Parathyroid adenoma (tissue), 2 donors: ENCODE results near the gene UBTD1.

Source experiments
- H2AFZ ChIP-seq: fragments of 300-600 bp; sonication (generic); one replicate; pipeline ENCODE4 v1.7.0; 2017; ENCODE audit warnings: antibody characterized with exemption, mild to moderate bottlenecking
- H3K27ac ChIP-seq: fragments of 300-600 bp; sonication (generic); one replicate; pipeline ENCODE4 v1.7.0; 2017
- H3K27me3 ChIP-seq: fragments of 300-600 bp; sonication (generic); one replicate; pipeline ENCODE4 v1.7.0; 2017; ENCODE audit warnings: low read length; ENCODE audit not compliant: control insufficient read depth, insufficient read depth
- H3K36me3 ChIP-seq: fragments of 300-600 bp; sonication (generic); one replicate; pipeline ENCODE4 v1.7.0; 2017; ENCODE audit warnings: low read length; ENCODE audit not compliant: control insufficient read depth, insufficient read depth
- H3K4me1 ChIP-seq: fragments of 300-600 bp; sonication (generic); one replicate; pipeline ENCODE4 v1.7.0; 2017; ENCODE audit warnings: control low read depth
- H3K4me2 ChIP-seq: fragments of 300-600 bp; sonication (generic); one replicate; pipeline ENCODE4 v1.7.0; 2017; ENCODE audit warnings: low read length
- H3K4me3 ChIP-seq: fragments of 300-600 bp; sonication (generic); one replicate; pipeline ENCODE4 v1.7.0; 2017; ENCODE audit warnings: low read depth, low read length
- H3K79me2 ChIP-seq: fragments of 300-600 bp; sonication (generic); one replicate; pipeline ENCODE4 v1.7.0; 2017; ENCODE audit warnings: control low read depth
- H3K9ac ChIP-seq: fragments of 300-600 bp; sonication (generic); one replicate; pipeline ENCODE4 v1.7.0; 2017; ENCODE audit warnings: mild to moderate bottlenecking
- H3K9me3 ChIP-seq: fragments of 300-600 bp; sonication (generic); one replicate; pipeline ENCODE4 v1.7.0; 2017; ENCODE audit warnings: low read length; ENCODE audit not compliant: control insufficient read depth
- CTCF ChIP-seq: fragments of 300-600 bp; sonication (generic); IDR thresholded peaks from one replicate; pipeline ENCODE4 v1.7.0; 2017; ENCODE audit warnings: antibody characterized with exemption, mild to moderate bottlenecking
- donor health status: primary hyperparathyroidism.

Gene UBTD1

GRCh38 chr10:97570789-97571471 is 72.2 kb downstream of the UBTD1 start:
- H3K4me1 ChIP-seq = peaks cover 16% of the 10 kb centered on the region
- H3K36me3 ChIP-seq = no peaks in the 10 kb centered on the region
- no peak for TF ChIP-seq CTCF
- no peaks in the 10 kb centered on the region for H3K27me3 ChIP-seq
- no peak overlapping the region for H3K4me3 ChIP-seq
- H3K79me2 ChIP-seq = no peaks in the 10 kb centered on the region
- H3K27ac ChIP-seq = no peak overlapping the region
- H3K9me3 ChIP-seq = no peaks in the 10 kb centered on the region
- H3K9ac ChIP-seq = no peak overlapping the region
- no peak overlapping the region for H2AFZ ChIP-seq
- H3K4me2 ChIP-seq = no peak overlapping the region

GRCh38 chr10:97571622-97572021 is 72.9 kb downstream of the UBTD1 start:
- H3K4me3 ChIP-seq = no peak overlapping the region
- no peaks in the 10 kb centered on the region for H3K9me3 ChIP-seq
- no peaks in the 10 kb centered on the region for H3K27me3 ChIP-seq
- no peak overlapping the region for H3K9ac ChIP-seq
- no peak for TF ChIP-seq CTCF
- no peak overlapping the region for H2AFZ ChIP-seq
- no peaks in the 10 kb centered on the region for H3K79me2 ChIP-seq
- H3K27ac ChIP-seq = no peak overlapping the region
- no peaks in the 10 kb centered on the region for H3K36me3 ChIP-seq
- peaks cover 20% of the 10 kb centered on the region for H3K4me1 ChIP-seq
- H3K4me2 ChIP-seq = no peak overlapping the region

GRCh38 chr10:97572214-97572989 is 73.7 kb downstream of the UBTD1 start, which contains the start of gene ANKRD2:
TSS of gene ANKRD2 (plus strand) at chr10:97572779. CDS start at chr10:97572789, 10 bp downstream.
- H3K9ac ChIP-seq = no peak within 1 kb of the TSS
- no peaks in the 10 kb centered on the region for H3K36me3 ChIP-seq
- H3K4me2 ChIP-seq = no peak within 1 kb of the TSS
- H3K79me2 ChIP-seq = no peaks in the 10 kb centered on the region
- no peaks in the 10 kb centered on the region for H3K27me3 ChIP-seq
- H3K27ac ChIP-seq = no peak within 1 kb of the TSS
- no peaks in the 10 kb centered on the region for H3K9me3 ChIP-seq
- no peak within 1 kb of the TSS for H3K4me3 ChIP-seq
- no peak within 1 kb of the TSS for H2AFZ ChIP-seq
- peaks cover 20% of the 10 kb centered on the region for H3K4me1 ChIP-seq
- peak; percentile 86 for TF ChIP-seq CTCF

GRCh38 chr10:97573021-97573420 is 74.3 kb downstream of the UBTD1 start:
- H3K9me3 ChIP-seq = no peaks in the 10 kb centered on the region
- H3K9ac ChIP-seq = no peak overlapping the region
- no peak overlapping the region for H3K4me2 ChIP-seq
- H3K27me3 ChIP-seq = no peaks in the 10 kb centered on the region
- no peaks in the 10 kb centered on the region for H3K79me2 ChIP-seq
- H2AFZ ChIP-seq = no peak overlapping the region
- no peak overlapping the region for H3K4me3 ChIP-seq
- no peak overlapping the region for H3K27ac ChIP-seq
- no peaks in the 10 kb centered on the region for H3K36me3 ChIP-seq
- no peak for TF ChIP-seq CTCF
- peaks cover 20% of the 10 kb centered on the region for H3K4me1 ChIP-seq
